ENCODE results near the gene MEGF11. TPM values are rescaled to one million over a fixed set of nuclear protein-coding genes. Genes with fewer than 3 reads are reported as not detected.
"Not testable (repeated sequence)": the region's sequence is repeated elsewhere in the genome, so short reads cannot be mapped to it uniquely, and the experiment has no call there.

MEGF11 gene
- total RNA-seq, 1 donor from 2014 or later: not detected

- intact Hi-C loops (cut with DNase I): no loop called here
- no peak for DNase-seq (ENCODE audit: missing footprints)
- ATAC-seq: no peak
These were observed 263.1 kb downstream of the MEGF11 start for GRCh38 chr15:65990298-65990981.

GRCh38 chr15:65987100-65987499 is 266.4 kb downstream of the MEGF11 start:
- DNase-seq (ENCODE audit: missing footprints) (no peak), ATAC-seq (no peak)
- intact Hi-C loops (cut with DNase I): no loop called here

- DNase-seq (ENCODE audit: missing footprints): no peak
- intact Hi-C loops (cut with DNase I): no loop called here
- ATAC-seq: no peak
These were observed 267.1 kb downstream of the MEGF11 start for GRCh38 chr15:65986416-65986815.

GRCh38 chr15:65985387-65985786 is 268.2 kb downstream of the MEGF11 start:
- intact Hi-C loops (cut with DNase I): no loop called here
- ATAC-seq: peak; percentile 52
- no peak for DNase-seq (ENCODE audit: missing footprints)

- intact Hi-C loops (cut with DNase I): loop anchor here (5.0 kb wide), 1 partner anchor 305 kb away; no protein-coding TSS in a partner anchor
- ATAC-seq (no peak), DNase-seq (ENCODE audit: missing footprints) (no peak)
These were observed 270.8 kb downstream of the MEGF11 start for GRCh38 chr15:65982627-65983322.

GRCh38 chr15:65981837-65982626 is 271.5 kb downstream of the MEGF11 start:
- intact Hi-C loops (cut with DNase I): loop anchor here (2.0 to 5.0 kb wide), 2 partner anchors 169 to 305 kb away; no protein-coding TSS in a partner anchor
- no peak for DNase-seq (ENCODE audit: missing footprints)
- no peak for ATAC-seq

- peak; percentile 53 for ATAC-seq
- intact Hi-C loops (cut with DNase I): loop anchor here (2.0 to 5.0 kb wide), 2 partner anchors 170 to 306 kb away; no protein-coding TSS in a partner anchor
- no peak for DNase-seq (ENCODE audit: missing footprints)
These were observed 272.6 kb downstream of the MEGF11 start for GRCh38 chr15:65980824-65981456.

- intact Hi-C loops (cut with DNase I): loop anchor here (2.0 to 5.0 kb wide), 2 partner anchors 171 to 307 kb away; no protein-coding TSS in a partner anchor
- DNase-seq (ENCODE audit: missing footprints) (no peak), ATAC-seq (no peak)
These were observed 273.7 kb downstream of the MEGF11 start for GRCh38 chr15:65979837-65980236.

- DNase-seq (ENCODE audit: missing footprints): no peak
- intact Hi-C loops (cut with DNase I): no loop called here
These were observed 274.2 kb downstream of the MEGF11 start for GRCh38 chr15:65979316-65979715.

GRCh38 chr15:65978110-65978509 is 275.4 kb downstream of the MEGF11 start:
- intact Hi-C loops (cut with DNase I): no loop called here
- ATAC-seq: no peak
- DNase-seq (ENCODE audit: missing footprints): no peak

More at GRCh38 chr15:65979316-65979715, 274.2 kb downstream of the MEGF11 start:
- ATAC-seq: no peak

- ATAC-seq; DNase-seq (ENCODE audit: missing footprints); intact Hi-C loops (cut with DNase I): not testable (repeated sequence)
These were observed 277.4 kb downstream of the MEGF11 start for GRCh38 chr15:65976196-65976595.

- DNase-seq (ENCODE audit: missing footprints) (no peak), ATAC-seq (no peak)
- intact Hi-C loops (cut with DNase I): no loop called here
These were observed 281.9 kb downstream of the MEGF11 start for GRCh38 chr15:65971741-65971995.

GRCh38 chr15:65970937-65971740 is 282.4 kb downstream of the MEGF11 start:
- DNase-seq (ENCODE audit: missing footprints) (no peak), ATAC-seq (no peak)
- intact Hi-C loops (cut with DNase I): no loop called here

GRCh38 chr15:65969865-65970816 is 283.4 kb downstream of the MEGF11 start:
- ATAC-seq (no peak), DNase-seq (ENCODE audit: missing footprints) (no peak)
- intact Hi-C loops (cut with DNase I): loop anchor here (10.0 kb wide), 1 partner anchor 315 kb away; no protein-coding TSS in a partner anchor

- no peak for DNase-seq (ENCODE audit: missing footprints)
- intact Hi-C loops (cut with DNase I): loop anchor here (10.0 kb wide), 1 partner anchor 314 kb away; no protein-coding TSS in a partner anchor
- no peak for ATAC-seq
These were observed 285.0 kb downstream of the MEGF11 start for GRCh38 chr15:65968511-65968910.

GRCh38 chr15:65964792-65965433 is 288.6 kb downstream of the MEGF11 start:
- no peak for DNase-seq (ENCODE audit: missing footprints)
- intact Hi-C loops (cut with DNase I): loop anchor here (10.0 kb wide), 1 partner anchor 310 kb away; no protein-coding TSS in a partner anchor
- no peak for ATAC-seq

Data from Right ventricle myocardium inferior (tissue), 1 donor.